OCI-LY7 (cell line): ENCODE data around the gene CDK7. TPM values are rescaled to one million over a fixed set of nuclear protein-coding genes. Genes with fewer than 3 reads are reported as not detected.

ENCODE experiments used
- BruUV-seq: library from RNA; stranded (reverse); fragments of 400-500 nt; replicated peaks from 2 replicates; lab custom pipeline; 2021; lab: Mats Ljungman, UMichigan
- CTCF ChIA-PET: fragments of 300-600 bp; sonication (Branson Sonifier 250); formaldehyde crosslinking; loops from one replicate; lab custom pipeline; 2022; ENCODE audit warnings: antibody characterized with exemption; ENCODE audit not compliant: unreplicated experiment; lab: Charles Lee
- POLR2A ChIA-PET: fragments of 300-600 bp; sonication (Branson Sonifier 250); formaldehyde crosslinking; loops from one replicate; lab custom pipeline; 2022; ENCODE audit warnings: antibody characterized with exemption; lab: Charles Lee
- DNase-seq: peaks from one replicate; pipeline ENCODE4 v3.0.0-alpha.2; 2015; ENCODE audit warnings: low spot score
- H2AFZ ChIP-seq: fragments of 200-600 bp; sonication (generic), shearing (Covaris generic); 2 replicates; pipeline ENCODE4 v1.6.1; 2014; ENCODE audit warnings: mild to moderate bottlenecking, antibody characterized with exemption, low read length, moderate library complexity
- H3K27ac ChIP-seq: fragments of 200-600 bp; sonication (generic); 2 replicates; pipeline ENCODE4 v1.5.1; 2014; ENCODE audit warnings: mixed run types, low read depth, mild to moderate bottlenecking, moderate library complexity, low read length, inconsistent platforms; ENCODE audit not compliant: poor library complexity, severe bottlenecking
- H3K36me3 ChIP-seq: fragments of 200-600 bp; sonication (generic); 2 replicates; pipeline ENCODE4 v1.6.1; 2014; ENCODE audit warnings: mild to moderate bottlenecking, antibody characterized with exemption, low read length, moderate library complexity, mixed read lengths; ENCODE audit not compliant: insufficient read depth
- H3K4me1 ChIP-seq: fragments of 200-600 bp; sonication (generic); 2 replicates; pipeline ENCODE4 v1.5.1; 2014; ENCODE audit warnings: mild to moderate bottlenecking, low read length; ENCODE audit not compliant: insufficient read depth, poor library complexity, severe bottlenecking
- H3K4me2 ChIP-seq: fragments of 200-600 bp; sonication (generic); 2 replicates; pipeline ENCODE4 v1.6.1; 2014; ENCODE audit warnings: mild to moderate bottlenecking, low read length
- H3K4me3 ChIP-seq: fragments of 200-600 bp; sonication (generic); 2 replicates; pipeline ENCODE4 v1.5.1; 2014; ENCODE audit warnings: mild to moderate bottlenecking, low read depth, low read length; ENCODE audit not compliant: poor library complexity, severe bottlenecking
- H3K79me2 ChIP-seq: fragments of 200-600 bp; sonication (generic); 2 replicates; pipeline ENCODE4 v1.6.1; 2016; ENCODE audit warnings: low read depth, mild to moderate bottlenecking, low read length, moderate library complexity, mixed read lengths; ENCODE audit not compliant: insufficient read depth
- H3K9me2 ChIP-seq: fragments of 200-600 bp; sonication (generic); 2 replicates; pipeline ENCODE4 v1.6.1; 2016; ENCODE audit warnings: mild to moderate bottlenecking, low read length, mixed read lengths; ENCODE audit not compliant: insufficient read depth
- H3K9me3 ChIP-seq: fragments of 200-600 bp; sonication (generic); 2 replicates; pipeline ENCODE4 v1.6.1; 2014; ENCODE audit warnings: mild to moderate bottlenecking, mixed run types, low read length, mixed read lengths
- H4K20me1 ChIP-seq: fragments of 200-600 bp; sonication (generic); 2 replicates; pipeline ENCODE4 v1.6.1; 2014; ENCODE audit warnings: mild to moderate bottlenecking, antibody characterized with exemption, low read length, moderate library complexity, mixed read lengths; ENCODE audit not compliant: insufficient read depth
- EZH2phosphoT487 ChIP-seq: fragments of 200-600 bp; sonication (generic); IDR thresholded peaks from 2 replicates; pipeline ENCODE4 v1.6.1; 2018; ENCODE audit warnings: low read depth, borderline replicate concordance, mild to moderate bottlenecking, mixed run types, antibody characterized with exemption, low read length, moderate library complexity, mixed read lengths
- intact Hi-C: fragments of 100-400 bp; cut with micrococcal nuclease; formaldehyde crosslinking; loops from one replicate; pipeline ENCODE4 v1.10.0; 2022; ENCODE audit not compliant: unreplicated experiment
- total RNA-seq, 2 experiments: library from RNA; depleted of rRNA in 1 of 2; stranded (reverse); fragments of >200 nt in 1 of 2; shearing (Covaris generic) in 1 of 2; gene quantifications; 2 replicates each; pipeline ENCODE4 v1.2.3, GENCODE V29; 2014 to 2022
- TF ChIP-seq, protein P1 (sequence below): fragments of 200-600 bp; sonication (generic); conservative IDR thresholded peaks from 2 replicates; pipeline ENCODE4 v1.5.1; 2014; ENCODE audit warnings: mild to moderate bottlenecking, antibody characterized with exemption, low read length, moderate library complexity, mixed read lengths

CDK7 gene
- total RNA-seq, 2 experiments from 2014 or later = 18.4 to 33.1 TPM

DNA sequence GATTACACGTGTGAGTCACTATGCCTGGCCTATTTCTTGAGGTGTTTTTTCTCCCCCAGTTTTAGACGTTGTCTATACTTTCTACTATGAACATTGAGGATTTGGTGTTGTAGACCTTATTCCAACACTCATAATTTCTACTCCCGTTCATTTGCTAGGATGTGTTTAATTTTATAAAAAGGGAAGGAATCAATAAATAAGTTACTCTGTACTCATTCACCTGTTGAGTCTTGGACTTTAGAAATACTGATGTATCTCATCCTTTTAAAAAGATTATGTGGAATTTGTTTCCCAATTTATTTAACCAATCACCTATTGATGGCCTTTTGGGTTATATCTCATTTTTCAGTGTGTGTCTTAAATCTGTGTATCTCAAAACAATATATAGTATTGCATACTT lies 3.2 kb downstream of the CDK7 start:
- ChIA-PET CTCF (no interaction called here), POLR2A (interaction anchor here (0.9 to 1.1 kb wide), 3 partner anchors 10 to 25 kb away, joined by 3 to 5 read pairs (median 3); no protein-coding TSS in a partner anchor)
- BruUV-seq = no TSS peak
- H3K27ac ChIP-seq = no peak overlapping the region
- peaks cover 14% of the 10 kb centered on the region; the same call in 1 of the 2 replicates for H3K79me2 ChIP-seq
- no peak overlapping the region for H2AFZ ChIP-seq
- H3K9me2 ChIP-seq = no peaks in the 10 kb centered on the region
- intact Hi-C loops = no loop called here
- H3K4me1 ChIP-seq = peaks cover 13% of the 10 kb centered on the region
- H4K20me1 ChIP-seq = no peaks in the 10 kb centered on the region; the same call in 1 of the 2 replicates
- no peak for DNase-seq
- H3K9me3 ChIP-seq = no peaks in the 10 kb centered on the region
- TF ChIP-seq, protein P1, sequence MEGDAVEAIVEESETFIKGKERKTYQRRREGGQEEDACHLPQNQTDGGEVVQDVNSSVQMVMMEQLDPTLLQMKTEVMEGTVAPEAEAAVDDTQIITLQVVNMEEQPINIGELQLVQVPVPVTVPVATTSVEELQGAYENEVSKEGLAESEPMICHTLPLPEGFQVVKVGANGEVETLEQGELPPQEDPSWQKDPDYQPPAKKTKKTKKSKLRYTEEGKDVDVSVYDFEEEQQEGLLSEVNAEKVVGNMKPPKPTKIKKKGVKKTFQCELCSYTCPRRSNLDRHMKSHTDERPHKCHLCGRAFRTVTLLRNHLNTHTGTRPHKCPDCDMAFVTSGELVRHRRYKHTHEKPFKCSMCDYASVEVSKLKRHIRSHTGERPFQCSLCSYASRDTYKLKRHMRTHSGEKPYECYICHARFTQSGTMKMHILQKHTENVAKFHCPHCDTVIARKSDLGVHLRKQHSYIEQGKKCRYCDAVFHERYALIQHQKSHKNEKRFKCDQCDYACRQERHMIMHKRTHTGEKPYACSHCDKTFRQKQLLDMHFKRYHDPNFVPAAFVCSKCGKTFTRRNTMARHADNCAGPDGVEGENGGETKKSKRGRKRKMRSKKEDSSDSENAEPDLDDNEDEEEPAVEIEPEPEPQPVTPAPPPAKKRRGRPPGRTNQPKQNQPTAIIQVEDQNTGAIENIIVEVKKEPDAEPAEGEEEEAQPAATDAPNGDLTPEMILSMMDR = no peak
- TF ChIP-seq EZH2phosphoT487 = no peak
- H3K4me2 ChIP-seq = no peak overlapping the region
- peaks cover 52% of the 10 kb centered on the region for H3K36me3 ChIP-seq
- no peak overlapping the region for H3K4me3 ChIP-seq

DNA sequence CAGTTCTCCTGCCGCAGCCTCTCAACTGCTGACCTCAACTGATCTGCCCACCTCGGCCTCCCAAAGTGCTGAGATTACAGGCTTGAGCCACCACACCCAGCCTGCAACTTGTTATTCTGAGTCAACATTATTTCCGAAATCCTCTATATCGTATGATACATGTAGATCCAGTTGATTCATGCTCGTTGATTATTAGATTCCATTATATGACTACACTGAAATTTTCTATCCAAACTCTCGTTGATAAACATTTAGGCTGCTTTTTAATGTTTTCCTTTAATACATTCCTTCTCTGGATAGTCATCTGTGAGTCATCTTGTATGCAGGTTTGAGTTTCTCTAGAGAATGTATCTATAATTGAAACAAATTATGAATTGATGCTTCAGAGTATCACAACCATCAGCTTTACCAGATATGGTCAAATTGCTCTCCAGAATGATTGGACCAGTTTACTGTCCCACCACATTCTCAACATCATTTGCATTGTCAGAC lies 4.1 kb downstream of the CDK7 start:
- H3K4me2 ChIP-seq = no peak overlapping the region
- H3K4me1 ChIP-seq = peaks cover 13% of the 10 kb centered on the region
- H3K9me3 ChIP-seq = no peaks in the 10 kb centered on the region
- TF ChIP-seq EZH2phosphoT487 = no peak
- TF ChIP-seq, protein P1 = no peak
- no peak overlapping the region for H3K4me3 ChIP-seq
- H3K9me2 ChIP-seq = no peaks in the 10 kb centered on the region
- intact Hi-C loops = no loop called here
- no peak overlapping the region for H3K27ac ChIP-seq
- peaks cover 17% of the 10 kb centered on the region; the same call in 1 of the 2 replicates for H3K79me2 ChIP-seq
- no peak for DNase-seq
- ChIA-PET POLR2A (interaction anchor here (1.0 to 1.1 kb wide), 2 partner anchors 11 to 26 kb away, joined by 3 to 5 read pairs; no protein-coding TSS in a partner anchor), CTCF (no interaction called here)
- H3K36me3 ChIP-seq = peaks cover 58% of the 10 kb centered on the region
- BruUV-seq = no TSS peak
- no peaks in the 10 kb centered on the region for H4K20me1 ChIP-seq
- no peak overlapping the region for H2AFZ ChIP-seq

DNA sequence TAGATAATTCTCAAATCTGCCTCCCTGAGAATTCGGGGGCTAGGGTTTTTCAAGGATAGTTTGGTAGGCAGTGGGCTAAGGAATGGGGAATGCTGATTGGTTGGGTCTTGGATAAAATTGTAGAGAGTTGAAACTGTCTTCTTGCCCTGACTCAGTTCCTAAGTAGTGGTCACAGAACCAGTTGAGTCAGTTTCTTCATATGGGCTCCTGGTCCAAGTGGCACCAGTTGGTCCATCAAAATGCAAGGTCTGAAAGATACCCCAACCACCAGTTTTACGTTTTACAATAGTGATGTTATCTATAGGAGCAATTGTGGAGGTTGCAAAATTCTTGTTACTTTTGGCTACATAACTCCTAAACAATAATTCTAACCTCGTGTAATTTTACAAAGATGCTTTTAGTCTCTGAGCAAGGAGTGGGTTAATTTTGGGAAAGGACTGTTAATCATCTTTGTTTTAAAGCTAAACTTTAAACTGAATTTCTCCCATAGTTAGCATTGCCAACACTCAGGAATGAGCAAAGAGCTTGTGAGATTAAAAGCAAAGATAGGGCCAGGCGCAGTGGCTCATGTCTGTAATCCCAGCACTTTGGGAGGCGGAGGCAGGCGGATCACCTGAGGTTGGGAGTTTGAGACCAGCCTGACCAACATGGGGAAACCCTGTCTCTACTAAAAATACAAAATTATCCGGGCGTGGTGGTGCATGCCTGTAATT lies 7.7 kb downstream of the CDK7 start:
- POLR2A ChIA-PET = no interaction called here
- Histone ChIP-seq H2AFZ (no peak overlapping the region), H3K79me2 (peaks cover 22% of the 10 kb centered on the region; the same call in 1 of the 2 replicates), H3K9me2 (no peaks in the 10 kb centered on the region), H3K36me3 (peaks cover 58% of the 10 kb centered on the region), H3K4me1 (no peaks in the 10 kb centered on the region), H3K27ac (no peak overlapping the region), H4K20me1 (no peaks in the 10 kb centered on the region), H3K4me3 (no peak overlapping the region), H3K9me3 (no peaks in the 10 kb centered on the region), H3K4me2 (no peak overlapping the region)
- no TSS peak for BruUV-seq
- TF ChIP-seq EZH2phosphoT487 = no peak
- TF ChIP-seq, protein P1 = no peak
- CTCF ChIA-PET = no interaction called here
- intact Hi-C loops = loop anchor here (10.0 kb wide), 1 partner anchor 62 kb away; no protein-coding TSS in a partner anchor
- DNase-seq = no peak
